ENCODE results near the gene IGF2R. TPM values are rescaled to one million over a fixed set of nuclear protein-coding genes. Genes with fewer than 3 reads are reported as not detected.

IGF2R gene
- total RNA-seq, 1 donor from 2014 or later = 35.1 TPM

DNA sequence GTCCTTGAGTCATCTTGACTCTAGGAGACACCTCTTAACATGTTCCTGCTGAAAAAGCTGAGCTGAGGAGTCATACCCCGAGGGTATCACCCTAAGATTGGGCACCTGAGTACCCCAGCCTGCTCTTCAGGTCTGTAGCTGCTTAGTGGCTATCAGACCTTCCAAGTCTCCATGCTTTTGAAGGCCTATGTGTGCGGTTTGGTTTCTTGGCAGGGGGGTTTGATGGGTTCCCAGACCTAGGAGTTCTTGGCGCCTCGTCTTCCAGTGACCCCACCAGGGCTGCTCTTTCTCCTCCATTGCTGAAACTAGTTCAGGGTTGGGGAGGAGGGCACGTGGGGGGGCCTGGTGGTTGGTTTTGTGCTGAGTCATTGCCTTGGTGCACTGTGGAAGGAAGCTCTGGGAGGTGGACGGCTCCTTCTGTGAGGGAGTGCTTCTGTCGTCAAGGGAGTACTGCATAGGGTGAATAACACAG, 20.1 kb downstream of the IGF2R start:
- no peaks in the 10 kb centered on the region for H3K27me3 Mint-ChIP-seq (ENCODE audit: insufficient read depth, low read depth)
- peaks cover 97% of the 10 kb centered on the region for H3K79me2 ChIP-seq (ENCODE audit: low read depth)
- H3K36me3 ChIP-seq = no peaks in the 10 kb centered on the region
- no peak overlapping the region for H2AFZ ChIP-seq (replicated peaks)
- no peak overlapping the region for H3K4me2 ChIP-seq
- no peak for DNase-seq (ENCODE audit: low spot score)
- peaks cover 52% of the 10 kb centered on the region for H4K20me1 ChIP-seq (ENCODE audit: low read depth)
- no peak overlapping the region for H3K4me3 ChIP-seq
- no peaks in the 10 kb centered on the region for H3F3A ChIP-seq (ENCODE audit: low read depth)
- H3K9me3 Mint-ChIP-seq = peaks cover 4% of the 10 kb centered on the region
- TF ChIP-seq, protein P1, sequence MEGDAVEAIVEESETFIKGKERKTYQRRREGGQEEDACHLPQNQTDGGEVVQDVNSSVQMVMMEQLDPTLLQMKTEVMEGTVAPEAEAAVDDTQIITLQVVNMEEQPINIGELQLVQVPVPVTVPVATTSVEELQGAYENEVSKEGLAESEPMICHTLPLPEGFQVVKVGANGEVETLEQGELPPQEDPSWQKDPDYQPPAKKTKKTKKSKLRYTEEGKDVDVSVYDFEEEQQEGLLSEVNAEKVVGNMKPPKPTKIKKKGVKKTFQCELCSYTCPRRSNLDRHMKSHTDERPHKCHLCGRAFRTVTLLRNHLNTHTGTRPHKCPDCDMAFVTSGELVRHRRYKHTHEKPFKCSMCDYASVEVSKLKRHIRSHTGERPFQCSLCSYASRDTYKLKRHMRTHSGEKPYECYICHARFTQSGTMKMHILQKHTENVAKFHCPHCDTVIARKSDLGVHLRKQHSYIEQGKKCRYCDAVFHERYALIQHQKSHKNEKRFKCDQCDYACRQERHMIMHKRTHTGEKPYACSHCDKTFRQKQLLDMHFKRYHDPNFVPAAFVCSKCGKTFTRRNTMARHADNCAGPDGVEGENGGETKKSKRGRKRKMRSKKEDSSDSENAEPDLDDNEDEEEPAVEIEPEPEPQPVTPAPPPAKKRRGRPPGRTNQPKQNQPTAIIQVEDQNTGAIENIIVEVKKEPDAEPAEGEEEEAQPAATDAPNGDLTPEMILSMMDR (IDR thresholded peaks at IDR 0.05) = no peak
- TF ChIP-seq EZH2 (IDR thresholded peaks at IDR 0.05) = no peak
- TF ChIP-seq EZH2phosphoT487 (IDR thresholded peaks at IDR 0.05) = no peak
- H3K36me3 Mint-ChIP-seq = peaks cover 28% of the 10 kb centered on the region
- no peak overlapping the region for H3K27ac Mint-ChIP-seq
- peaks cover 8% of the 10 kb centered on the region for H3K4me1 Mint-ChIP-seq
- H3K4me3 Mint-ChIP-seq = no peak overlapping the region
- no peaks in the 10 kb centered on the region for H3K4me1 ChIP-seq
- H3K9me3 ChIP-seq (ENCODE audit: low read depth) = no peaks in the 10 kb centered on the region
- no peaks in the 10 kb centered on the region for H3K27me3 ChIP-seq
- H3K27ac ChIP-seq = no peak overlapping the region
- no peak overlapping the region for H3K9ac ChIP-seq

DNA sequence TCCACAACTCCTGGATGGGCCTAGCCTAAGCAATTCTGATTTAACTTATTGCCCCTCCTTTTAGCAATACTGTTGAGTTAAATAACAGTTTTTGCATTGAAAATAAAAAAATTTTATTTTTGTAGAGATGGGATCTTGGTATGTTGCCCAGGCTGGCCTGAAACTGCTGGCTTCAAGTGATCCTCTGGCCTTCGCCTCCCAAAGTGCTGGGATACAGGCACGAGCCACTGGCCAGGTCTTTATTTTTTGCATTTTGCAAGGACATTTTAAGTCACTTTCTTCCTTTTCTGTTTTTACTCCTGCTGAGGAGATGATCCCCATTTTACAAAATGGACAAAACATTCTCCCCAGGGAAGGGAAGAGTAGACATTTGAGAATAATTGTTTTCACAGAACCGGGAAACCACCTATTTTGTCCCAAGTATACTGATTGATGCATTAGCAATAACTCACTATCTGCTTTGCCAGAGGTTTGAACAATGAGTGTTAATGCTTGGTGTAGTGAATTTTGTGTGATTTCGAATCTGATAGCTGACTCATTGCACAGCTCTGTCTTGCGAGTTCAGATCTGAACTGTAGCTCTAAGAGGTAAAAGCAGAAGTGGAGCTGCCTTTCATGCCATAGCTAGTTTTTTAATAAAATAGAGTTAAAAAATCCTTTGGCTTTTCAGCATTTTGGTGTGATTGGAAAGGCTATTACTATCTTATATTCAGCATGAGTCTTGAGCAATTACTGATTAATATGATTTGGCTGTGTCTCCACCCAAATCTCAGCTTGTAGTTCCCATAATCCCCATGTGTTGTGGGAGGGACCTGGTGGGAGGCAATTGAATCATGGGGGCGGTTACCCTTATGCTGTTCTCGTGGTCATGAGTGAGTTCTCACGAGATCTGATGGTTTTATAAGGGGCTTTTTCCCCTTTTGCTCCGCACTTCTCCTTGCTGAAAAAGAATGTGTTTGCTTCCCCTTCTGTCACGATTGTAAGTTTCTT, 20.9 kb downstream of the IGF2R start:
- peaks cover 45% of the 10 kb centered on the region for H4K20me1 ChIP-seq (ENCODE audit: low read depth)
- Mint-ChIP-seq H3K4me1 (peaks cover 2% of the 10 kb centered on the region), H3K27ac (no peak overlapping the region), H3K27me3 (ENCODE audit: insufficient read depth, low read depth) (no peaks in the 10 kb centered on the region), H3K36me3 (peaks cover 36% of the 10 kb centered on the region), H3K4me3 (no peak overlapping the region), H3K9me3 (peaks cover 11% of the 10 kb centered on the region)
- no peak for DNase-seq (ENCODE audit: low spot score)
- no peaks in the 10 kb centered on the region for H3K4me1 ChIP-seq
- no peak for TF ChIP-seq EZH2phosphoT487 (IDR thresholded peaks at IDR 0.05)
- TF ChIP-seq EZH2 (IDR thresholded peaks at IDR 0.05) = no peak
- TF ChIP-seq, protein P1 (IDR thresholded peaks at IDR 0.05) = no peak
- no peak overlapping the region for H2AFZ ChIP-seq (replicated peaks)
- H3K27me3 ChIP-seq = no peaks in the 10 kb centered on the region
- H3K9me3 ChIP-seq (ENCODE audit: low read depth) = no peaks in the 10 kb centered on the region
- no peak overlapping the region for H3K4me2 ChIP-seq
- peaks cover 97% of the 10 kb centered on the region for H3K79me2 ChIP-seq (ENCODE audit: low read depth)
- no peak overlapping the region for H3K4me3 ChIP-seq
- H3K27ac ChIP-seq = no peak overlapping the region
- H3F3A ChIP-seq (ENCODE audit: low read depth) = no peaks in the 10 kb centered on the region
- no peak overlapping the region for H3K9ac ChIP-seq
- no peaks in the 10 kb centered on the region for H3K36me3 ChIP-seq

DNA sequence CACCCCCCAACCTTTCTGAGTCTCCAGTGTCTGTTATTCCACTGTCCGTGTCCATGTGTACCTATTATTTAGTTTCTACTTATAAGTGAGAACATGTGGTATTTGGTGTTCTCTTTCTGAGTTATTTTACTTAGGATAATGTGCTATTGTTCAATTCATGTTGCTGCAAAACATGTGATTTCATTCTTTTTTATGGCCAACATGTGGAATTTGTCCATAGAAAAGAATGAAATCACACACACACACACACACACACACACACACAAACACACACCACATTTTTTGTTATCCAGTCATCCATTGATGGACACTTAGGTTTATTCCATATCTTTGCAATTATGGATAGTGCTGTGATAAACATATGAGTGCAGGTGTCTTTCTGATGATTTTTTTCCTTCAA, 23.5 kb downstream of the IGF2R start:
- no peak overlapping the region for H3K4me3 ChIP-seq
- no peak overlapping the region for H3K27ac Mint-ChIP-seq
- no peak overlapping the region for H3K4me3 Mint-ChIP-seq
- H4K20me1 ChIP-seq (ENCODE audit: low read depth) = peaks cover 45% of the 10 kb centered on the region
- H3K79me2 ChIP-seq (ENCODE audit: low read depth) = peaks cover 93% of the 10 kb centered on the region
- no peak overlapping the region for H2AFZ ChIP-seq (replicated peaks)
- no peak for TF ChIP-seq EZH2phosphoT487 (IDR thresholded peaks at IDR 0.05)
- TF ChIP-seq, protein P1 (IDR thresholded peaks at IDR 0.05) = no peak
- no peak for TF ChIP-seq EZH2 (IDR thresholded peaks at IDR 0.05)
- H3K9ac ChIP-seq = no peak overlapping the region
- H3K36me3 ChIP-seq = no peaks in the 10 kb centered on the region
- H3K4me2 ChIP-seq = no peak overlapping the region
- H3K27me3 Mint-ChIP-seq (ENCODE audit: insufficient read depth, low read depth) = no peaks in the 10 kb centered on the region
- no peak for DNase-seq (ENCODE audit: low spot score)
- H3K36me3 Mint-ChIP-seq = peaks cover 50% of the 10 kb centered on the region
- H3K27ac ChIP-seq = no peak overlapping the region
- H3F3A ChIP-seq (ENCODE audit: low read depth) = no peaks in the 10 kb centered on the region
- no peaks in the 10 kb centered on the region for H3K4me1 Mint-ChIP-seq
- H3K4me1 ChIP-seq = no peaks in the 10 kb centered on the region
- H3K9me3 Mint-ChIP-seq = peaks cover 23% of the 10 kb centered on the region
- H3K9me3 ChIP-seq (ENCODE audit: low read depth) = no peaks in the 10 kb centered on the region
- H3K27me3 ChIP-seq = no peaks in the 10 kb centered on the region

All from neural progenitor cell (in vitro differentiated cells).